ENCODE measurements around the gene ATP5ME. TPM values are rescaled to one million over a fixed set of nuclear protein-coding genes. Genes with fewer than 3 reads are reported as not detected.

ATP5ME gene
- total and polyA plus RNA-seq, 2 of the 13 experiments (the other 11 are each of a cell fraction or from before 2014, with no cell fraction given), result 305 to 753 TPM

- H3K9ac ChIP-seq (ENCODE audit: insufficient read depth, low read depth, low read length), result peak overlapping the region; percentile 67
- peaks cover 1 to 3% of the 10 kb centered on the region in 2 experiments; a peak in 1 of 5 replicates for H3K27me3 ChIP-seq (ENCODE audit: control insufficient read depth in 1 of 2, insufficient read depth in 2 of 2, low read length in 2 of 2)
- H3K79me2 ChIP-seq (ENCODE audit: insufficient read depth, low read length), result no peaks in the 10 kb centered on the region
- peak overlapping the region; percentile 56 to 71 (median 63) for H3K4me3 ChIP-seq (replicated peaks in 1 of 3; ENCODE audit: insufficient read depth in 1 of 3, low read depth in 2 of 3, low read length in 3 of 3)
- H3K4me1 ChIP-seq (ENCODE audit: insufficient read depth, low read length), result peaks cover 79% of the 10 kb centered on the region
- DNase-seq (ENCODE audit: low spot score) (peak; percentile 90), FAIRE-seq (peak; percentile 83), ATAC-seq (peak; percentile 79)
- peak overlapping the region; percentile 97 for H3K4me2 ChIP-seq (ENCODE audit: low read depth, low read length)
- peak overlapping the region; percentile 62 for H3K27ac ChIP-seq (ENCODE audit: extremely low read length, insufficient read depth, low read length)
- intact Hi-C loops (cut with micrococcal nuclease; ENCODE audit: unreplicated experiment), result loop anchor here (2.0 to 5.0 kb wide), 2 partner anchors 17 to 35 kb away; partner anchors contain the start of gene PCGF3
- ChIA-PET CTCF (ENCODE audit: low intra/inter-chr PET ratio, low total read pairs) (no interaction called here), POLR2A (interaction anchor here (0.6 to 1.5 kb wide), 9 partner anchors 8 to 300 kb away, joined by 3 to 15 read pairs (median 3); partner anchors contain the start of genes ATP5ME, IDUA and MYL5)
- in situ Hi-C loops (cut with HindIII; ENCODE audit: extremely low pct_ligation_motif_present, low pct_unique_long_range_greater_than_20kb), result no loop called here
- H4K20me1 ChIP-seq (ENCODE audit: insufficient read depth, low read length), result no peaks in the 10 kb centered on the region
- H3K36me3 ChIP-seq (replicated peaks in 1 of 2; ENCODE audit: control insufficient read depth in 1 of 2, insufficient read depth in 2 of 2, low read length in 2 of 2), result no peaks in the 10 kb centered on the region
- H3K9me3 ChIP-seq (ENCODE audit: low read length), result no peaks in the 10 kb centered on the region
- WGBS (ENCODE audit: low lambda C conversion rate), result 3% methylated on average over 17 of the region's 38 CpGs
- BruUV-seq (replicated peaks), result TSS peak; percentile 70
- no peak overlapping the region for H2AFZ ChIP-seq (ENCODE audit: low read length)
- TF ChIP-seq ATF5 (CRISPR knock-in tag; IDR thresholded peaks at IDR 0.05; ENCODE audit: low read depth) (no peak), CHD4 (IDR thresholded peaks at IDR 0.05; ENCODE audit: borderline replicate concordance, low read length) (no peak), PBX2 (CRISPR knock-in tag; IDR thresholded peaks at IDR 0.05) (peak; percentile 79), NR1H2 (CRISPR knock-in tag; IDR thresholded peaks at IDR 0.05; ENCODE audit: borderline replicate concordance, low read depth) (no peak), ZNF616 (CRISPR knock-in tag; IDR thresholded peaks at IDR 0.05; ENCODE audit: low read depth) (0 out of 2 replicates have a peak, but pooled peaks have one; percentile 82), DDIT3 (CRISPR knock-in tag; IDR thresholded peaks at IDR 0.05) (no peak), ZNF773 (CRISPR knock-in tag; IDR thresholded peaks at IDR 0.05; ENCODE audit: borderline replicate concordance) (no peak), EZH2 (conservative IDR thresholded peaks at IDR 0.05; ENCODE audit: low read depth, low read length) (no peak), SOX6 (IDR thresholded peaks at IDR 0.05) (no peak), SOX6 (CRISPR knock-in tag; IDR thresholded peaks at IDR 0.05) (peak; percentile 58; the same call in 1 of the 2 replicates), FOXK2 (IDR thresholded peaks at IDR 0.05) (no peak), ZNF281 (CRISPR knock-in tag; IDR thresholded peaks at IDR 0.05; ENCODE audit: borderline replicate concordance) (no peak; the same call in 1 of the 2 replicates), ZNF446 (CRISPR knock-in tag; IDR thresholded peaks at IDR 0.05) (no peak), PAX8 (CRISPR knock-in tag; IDR thresholded peaks at IDR 0.05; ENCODE audit: borderline replicate concordance) (no peak), SAP130 (CRISPR knock-in tag; IDR thresholded peaks at IDR 0.05; ENCODE audit: low read depth) (peak; percentile 83), ZNF431 (CRISPR knock-in tag; IDR thresholded peaks at IDR 0.05; ENCODE audit: borderline replicate concordance, low read depth) (no peak), TBP (CRISPR knock-in tag; IDR thresholded peaks at IDR 0.05) (no peak), PRPF4 (IDR thresholded peaks at IDR 0.05; ENCODE audit: low read depth, low read length, poor library complexity, severe bottlenecking) (no peak)
Observed at GRCh38 chr4:687048-687970, 13.2 kb upstream of the ATP5ME start.

All from HepG2 (cell line).